Caco-2 (cell line): Measurements from ENCODE around the gene SLC12A1. TPM values are rescaled to one million over a fixed set of nuclear protein-coding genes. Genes with fewer than 3 reads are reported as not detected.

Experiments
- BruUV-seq: library from RNA; stranded (reverse); fragments of 400-500 nt; replicated peaks from 2 replicates; lab custom pipeline; 2021; lab: Mats Ljungman, UMichigan
- CTCF ChIA-PET: fragments of 300-600 bp; sonication (Branson Sonifier 250); formaldehyde crosslinking; loops from one replicate; lab custom pipeline; 2022; ENCODE audit warnings: antibody characterized with exemption; lab: Charles Lee
- POLR2A ChIA-PET: fragments of 300-600 bp; sonication (Branson Sonifier 250); formaldehyde crosslinking; loops from one replicate; lab custom pipeline; 2022; ENCODE audit warnings: antibody characterized with exemption; lab: Charles Lee
- DNase-seq, 2 experiments: peaks; one replicate each; pipeline versions ENCODE4 v3.0.0 to v3.0.0-alpha.2; 2020 to 2022
- H3K27me3 ChIP-seq: replicated peaks from 2 replicates; pipeline ENCODE4 v1.6.0; 2011; ENCODE audit warnings: low read length; ENCODE audit not compliant: control insufficient read depth, insufficient read depth
- H3K36me3 ChIP-seq: 2 replicates; pipeline ENCODE4 v1.5.1; 2011; ENCODE audit warnings: low read length; ENCODE audit not compliant: control insufficient read depth, insufficient read depth
- H3K4me1 ChIP-seq: fragments of 250-450 bp; sonication (Bioruptor Pico); 2 replicates; pipeline ENCODE4 v1.5.1; 2020; ENCODE audit warnings: mild to moderate bottlenecking
- H3K4me3 ChIP-seq: 2 replicates; pipeline ENCODE4 v1.5.1; 2011; ENCODE audit warnings: low read depth, mild to moderate bottlenecking, control low read depth, low read length
- H3K9me3 ChIP-seq: fragments of 250-450 bp; sonication (Bioruptor Pico); 2 replicates; pipeline ENCODE4 v1.5.1; 2020; ENCODE audit warnings: mild to moderate bottlenecking, moderate library complexity
- H3K27ac Mint-ChIP-seq: one replicate; pipeline ENCODE4 v1.8.0; 2022; ENCODE audit warnings: mixed read lengths; ENCODE audit not compliant: unreplicated experiment
- H3K27me3 Mint-ChIP-seq: one replicate; pipeline ENCODE4 v1.8.0; 2022; ENCODE audit warnings: mixed read lengths; ENCODE audit not compliant: insufficient read depth, unreplicated experiment
- H3K36me3 Mint-ChIP-seq: one replicate; pipeline ENCODE4 v1.8.0; 2022; ENCODE audit warnings: mild to moderate bottlenecking, mixed read lengths; ENCODE audit not compliant: insufficient read depth, unreplicated experiment
- H3K4me1 Mint-ChIP-seq: one replicate; pipeline ENCODE4 v1.8.0; 2022; ENCODE audit warnings: low read depth, mixed read lengths; ENCODE audit not compliant: unreplicated experiment
- H3K4me3 Mint-ChIP-seq: one replicate; pipeline ENCODE4 v1.8.0; 2022; ENCODE audit warnings: mild to moderate bottlenecking, moderate library complexity, mixed read lengths; ENCODE audit not compliant: unreplicated experiment
- H3K9me3 Mint-ChIP-seq: one replicate; pipeline ENCODE4 v1.8.0; 2022; ENCODE audit warnings: mixed read lengths; ENCODE audit not compliant: unreplicated experiment
- intact Hi-C: fragments of 100-400 bp; cut with micrococcal nuclease; formaldehyde crosslinking; loops from one replicate; pipeline ENCODE4 v1.10.0; 2022; ENCODE audit not compliant: unreplicated experiment
- total RNA-seq: library from RNA; stranded (reverse); gene quantifications from 2 replicates; pipeline ENCODE4 v1.2.3, GENCODE V29; 2022
- TF ChIP-seq, protein P1 (sequence below), 2 experiments: fragments of 200-600 bp in 1 of 2; IDR thresholded peaks; 1 replicate in 1 of 2; 2 replicates in 1 of 2; pipeline versions ENCODE4 v1.5.1 to v1.8.0; 2011 to 2022; ENCODE audit warnings: antibody characterized with exemption in 1 of 2, control low read depth in 1 of 2, inconsistent platforms in 1 of 2, low read depth in 1 of 2, low read length in 1 of 2, mild to moderate bottlenecking in 1 of 2, moderate library complexity in 1 of 2; ENCODE audit not compliant: insufficient read depth in 1 of 2, severe bottlenecking in 1 of 2, unreplicated experiment in 1 of 2

SLC12A1 gene
- total RNA-seq, 1 experiment from 2014 or later, result not detected

DNA sequence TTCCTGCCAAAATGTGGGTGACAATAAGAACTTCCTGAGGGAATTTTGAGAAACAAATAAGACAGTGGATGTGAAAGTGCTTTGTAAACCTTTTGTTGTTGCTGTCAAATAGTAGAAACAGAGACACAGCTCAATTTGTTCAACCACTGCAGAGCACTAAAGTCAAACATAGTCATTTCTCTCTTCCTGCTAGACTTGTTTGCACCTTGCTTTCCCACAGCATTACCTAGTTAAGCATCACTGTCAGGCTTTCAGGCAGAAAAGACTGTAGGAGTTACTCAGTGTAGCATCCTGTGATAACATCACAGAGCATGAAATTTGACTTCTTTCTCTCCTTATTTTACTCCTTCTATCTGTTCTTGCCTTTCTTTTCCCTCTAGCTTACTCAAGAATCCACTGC lies 27.1 kb downstream of the SLC12A1 start:
- intact Hi-C loops, result no loop called here
- Mint-ChIP-seq H3K4me3 (no peak overlapping the region), H3K27me3 (peaks cover 15% of the 10 kb centered on the region), H3K27ac (no peak overlapping the region), H3K4me1 (no peaks in the 10 kb centered on the region), H3K9me3 (no peaks in the 10 kb centered on the region), H3K36me3 (no peaks in the 10 kb centered on the region)
- no TSS peak for BruUV-seq
- Histone ChIP-seq H3K36me3 (no peaks in the 10 kb centered on the region), H3K4me1 (no peaks in the 10 kb centered on the region), H3K4me3 (no peak overlapping the region), H3K27me3 (no peaks in the 10 kb centered on the region), H3K9me3 (no peaks in the 10 kb centered on the region)
- ChIA-PET CTCF (no interaction called here), POLR2A (no interaction called here)
- no peak for DNase-seq
- TF ChIP-seq, protein P1, sequence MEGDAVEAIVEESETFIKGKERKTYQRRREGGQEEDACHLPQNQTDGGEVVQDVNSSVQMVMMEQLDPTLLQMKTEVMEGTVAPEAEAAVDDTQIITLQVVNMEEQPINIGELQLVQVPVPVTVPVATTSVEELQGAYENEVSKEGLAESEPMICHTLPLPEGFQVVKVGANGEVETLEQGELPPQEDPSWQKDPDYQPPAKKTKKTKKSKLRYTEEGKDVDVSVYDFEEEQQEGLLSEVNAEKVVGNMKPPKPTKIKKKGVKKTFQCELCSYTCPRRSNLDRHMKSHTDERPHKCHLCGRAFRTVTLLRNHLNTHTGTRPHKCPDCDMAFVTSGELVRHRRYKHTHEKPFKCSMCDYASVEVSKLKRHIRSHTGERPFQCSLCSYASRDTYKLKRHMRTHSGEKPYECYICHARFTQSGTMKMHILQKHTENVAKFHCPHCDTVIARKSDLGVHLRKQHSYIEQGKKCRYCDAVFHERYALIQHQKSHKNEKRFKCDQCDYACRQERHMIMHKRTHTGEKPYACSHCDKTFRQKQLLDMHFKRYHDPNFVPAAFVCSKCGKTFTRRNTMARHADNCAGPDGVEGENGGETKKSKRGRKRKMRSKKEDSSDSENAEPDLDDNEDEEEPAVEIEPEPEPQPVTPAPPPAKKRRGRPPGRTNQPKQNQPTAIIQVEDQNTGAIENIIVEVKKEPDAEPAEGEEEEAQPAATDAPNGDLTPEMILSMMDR (IDR thresholded peaks at IDR 0.05; ENCODE audit: insufficient read depth in 1 of 2, low read depth in 1 of 2, low read length in 1 of 2, severe bottlenecking in 1 of 2, unreplicated experiment in 1 of 2), result no peak

DNA sequence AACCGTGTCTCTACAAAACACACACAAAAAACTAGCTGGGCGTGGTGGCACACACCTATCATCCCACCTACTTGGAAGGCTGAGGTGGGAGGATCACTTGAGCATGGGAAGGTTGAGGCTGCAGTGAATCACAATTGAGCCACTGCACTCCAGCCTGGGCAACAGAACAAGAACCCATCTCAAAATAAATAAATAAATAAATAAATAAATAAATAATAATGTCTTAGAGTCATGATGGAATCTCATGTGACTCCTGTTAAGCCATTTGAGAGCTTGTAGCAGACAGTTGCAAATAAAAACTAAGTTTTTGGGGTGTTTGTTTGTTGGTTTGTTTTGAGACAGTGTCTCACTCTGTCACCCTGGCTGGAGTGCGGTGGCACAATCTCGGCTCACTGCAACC lies 33.2 kb downstream of the SLC12A1 start:
- H3K4me1 ChIP-seq, result no peaks in the 10 kb centered on the region

DNA sequence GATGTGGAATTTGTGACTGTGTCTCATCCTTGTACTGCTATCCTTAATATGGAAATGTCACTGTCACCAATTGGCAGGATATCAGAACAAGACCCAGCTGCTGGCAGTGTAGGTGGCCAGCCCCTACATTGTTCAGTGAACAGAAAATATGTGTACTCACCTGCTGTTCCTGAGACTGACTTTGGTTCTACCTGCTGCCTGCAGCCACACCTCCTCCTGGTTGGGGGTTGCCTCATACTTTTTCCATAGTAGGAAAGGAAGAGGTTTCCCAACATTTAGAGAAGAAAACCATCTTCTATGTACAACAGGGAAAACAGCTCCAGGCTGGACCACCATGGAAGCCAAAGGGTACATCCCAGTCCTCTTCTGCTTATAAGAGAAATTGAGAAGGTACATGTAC lies 35.9 kb downstream of the SLC12A1 start:
- H3K27ac Mint-ChIP-seq, result no peak overlapping the region
- intact Hi-C loops, result no loop called here
- H3K9me3 Mint-ChIP-seq, result no peaks in the 10 kb centered on the region
- no TSS peak for BruUV-seq
- H3K27me3 Mint-ChIP-seq, result peaks cover 16% of the 10 kb centered on the region
- H3K4me3 Mint-ChIP-seq, result no peak overlapping the region
- no peak for DNase-seq
- ChIA-PET CTCF (no interaction called here), POLR2A (no interaction called here)
- no peaks in the 10 kb centered on the region for H3K9me3 ChIP-seq
- H3K4me1 Mint-ChIP-seq, result no peaks in the 10 kb centered on the region
- no peaks in the 10 kb centered on the region for H3K27me3 ChIP-seq
- no peaks in the 10 kb centered on the region for H3K36me3 ChIP-seq
- H3K36me3 Mint-ChIP-seq, result no peaks in the 10 kb centered on the region
- no peaks in the 10 kb centered on the region for H3K4me1 ChIP-seq
- TF ChIP-seq, protein P1 (IDR thresholded peaks at IDR 0.05; ENCODE audit: insufficient read depth in 1 of 2, low read depth in 1 of 2, low read length in 1 of 2, severe bottlenecking in 1 of 2, unreplicated experiment in 1 of 2), result no peak
- H3K4me3 ChIP-seq, result no peak overlapping the region

More for the DNA sequence above, 33.2 kb downstream of the SLC12A1 start:
- H3K27me3 Mint-ChIP-seq, result peaks cover 10% of the 10 kb centered on the region
- no peak overlapping the region for H3K27ac Mint-ChIP-seq
- Histone ChIP-seq H3K36me3 (no peaks in the 10 kb centered on the region), H3K4me3 (no peak overlapping the region), H3K9me3 (no peaks in the 10 kb centered on the region), H3K27me3 (no peaks in the 10 kb centered on the region)
- no peaks in the 10 kb centered on the region for H3K36me3 Mint-ChIP-seq
- ChIA-PET CTCF (no interaction called here), POLR2A (no interaction called here)
- H3K4me1 Mint-ChIP-seq, result no peaks in the 10 kb centered on the region
- no peak for DNase-seq
- TF ChIP-seq, protein P1 (IDR thresholded peaks at IDR 0.05; ENCODE audit: insufficient read depth in 1 of 2, low read depth in 1 of 2, low read length in 1 of 2, severe bottlenecking in 1 of 2, unreplicated experiment in 1 of 2), result no peak
- intact Hi-C loops, result no loop called here
- no peaks in the 10 kb centered on the region for H3K9me3 Mint-ChIP-seq
- BruUV-seq, result no TSS peak
- H3K4me3 Mint-ChIP-seq, result no peak overlapping the region
